Measurements from ENCODE around the gene PIK3R6. TPM values are rescaled to one million over a fixed set of nuclear protein-coding genes. Genes with fewer than 3 reads are reported as not detected.

The PIK3R6 gene
- total RNA-seq, 1 donor from 2014 or later = not detected

- Mint-ChIP-seq H3K9me3 (ENCODE audit: unreplicated experiment) (no peaks in the 10 kb centered on the region), H3K27me3 (ENCODE audit: unreplicated experiment) (peaks cover 53% of the 10 kb centered on the region), H3K4me1 (ENCODE audit: unreplicated experiment) (no peaks in the 10 kb centered on the region), H3K4me3 (ENCODE audit: unreplicated experiment) (no peak overlapping the region), H3K27ac (ENCODE audit: unreplicated experiment) (no peak overlapping the region), H3K36me3 (ENCODE audit: unreplicated experiment) (no peaks in the 10 kb centered on the region)
- no peak for DNase-seq (ENCODE audit: extremely low spot score, unreplicated experiment)
- no peak for TF ChIP-seq CTCF (IDR thresholded peaks at IDR 0.05)
These were observed 112.6 kb downstream of the PIK3R6 start for GRCh38 chr17:8754890-8755289.

- no peak for DNase-seq (ENCODE audit: extremely low spot score, unreplicated experiment)
- TF ChIP-seq CTCF (IDR thresholded peaks at IDR 0.05) = peak; percentile 51
- H3K4me3 Mint-ChIP-seq (ENCODE audit: unreplicated experiment) = no peak overlapping the region
- no peak overlapping the region for H3K27ac Mint-ChIP-seq (ENCODE audit: unreplicated experiment)
- no peaks in the 10 kb centered on the region for H3K4me1 Mint-ChIP-seq (ENCODE audit: unreplicated experiment)
- H3K36me3 Mint-ChIP-seq (ENCODE audit: unreplicated experiment) = no peaks in the 10 kb centered on the region
- peaks cover 51% of the 10 kb centered on the region for H3K27me3 Mint-ChIP-seq (ENCODE audit: unreplicated experiment)
- H3K9me3 Mint-ChIP-seq (ENCODE audit: unreplicated experiment) = no peaks in the 10 kb centered on the region
These were observed 113.5 kb downstream of the PIK3R6 start for GRCh38 chr17:8753976-8754440.

GRCh38 chr17:8753136-8753975 lies 114.1 kb downstream of the PIK3R6 start:
- Mint-ChIP-seq H3K27me3 (ENCODE audit: unreplicated experiment) (peaks cover 55% of the 10 kb centered on the region), H3K27ac (ENCODE audit: unreplicated experiment) (no peak overlapping the region), H3K9me3 (ENCODE audit: unreplicated experiment) (no peaks in the 10 kb centered on the region), H3K4me3 (ENCODE audit: unreplicated experiment) (no peak overlapping the region), H3K4me1 (ENCODE audit: unreplicated experiment) (no peaks in the 10 kb centered on the region), H3K36me3 (ENCODE audit: unreplicated experiment) (no peaks in the 10 kb centered on the region)
- no peak for TF ChIP-seq CTCF (IDR thresholded peaks at IDR 0.05)
- DNase-seq (ENCODE audit: extremely low spot score, unreplicated experiment) = peak; percentile 79

Other genes starting within 250 kb of the PIK3R6 start
- gene MYH10, start 236.9 kb downstream of the PIK3R6 start, total RNA-seq = 99.6 and 110 TPM in 2 replicates
- gene CCDC42, start 122.8 kb downstream of the PIK3R6 start, total RNA-seq = not detected in 2 replicates
- gene SPDYE4, start 109.1 kb downstream of the PIK3R6 start, total RNA-seq = not detected in 2 replicates
- not detected in 2 replicates for gene MFSD6L, start 68.3 kb downstream of the PIK3R6 start, total RNA-seq
- not detected in 2 replicates for gene PIK3R5, start 98.0 kb upstream of the PIK3R6 start, total RNA-seq
- 19.9 and 21.4 TPM in 2 replicates for gene NTN1, start 153.8 kb upstream of the PIK3R6 start, total RNA-seq

Measured in osteocyte (in vitro differentiated cells).